ENCODE data around the gene NNAT. TPM values are rescaled to one million over a fixed set of nuclear protein-coding genes. Genes with fewer than 3 reads are reported as not detected.

The NNAT gene
- total and polyA plus RNA-seq, 2 donors (not counting 1 experiment from before 2014, with no cell fraction given) = not detected

DNA sequence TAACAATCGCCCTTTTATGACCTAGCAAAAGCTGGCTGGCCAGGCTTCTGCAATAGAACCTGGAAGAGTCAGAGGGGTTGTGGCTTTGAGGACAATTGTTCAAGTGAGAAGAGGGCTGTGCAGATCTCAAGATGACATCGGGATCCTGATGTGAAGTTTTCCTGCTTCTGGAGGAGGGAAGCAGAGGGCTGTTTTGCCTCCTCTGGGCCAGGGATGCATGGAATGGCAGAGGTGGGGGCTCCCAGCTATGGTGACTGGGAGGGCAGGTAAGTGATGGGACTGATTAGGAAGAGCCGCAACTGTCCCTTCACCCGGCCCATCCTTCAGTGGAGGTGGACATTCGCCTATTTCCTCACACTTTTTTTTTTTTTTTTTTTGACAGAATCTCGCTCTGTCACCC, 50.0 kb downstream of the NNAT start:
- H3K79me2 ChIP-seq (ENCODE audit: control insufficient read depth, insufficient read depth, low read length) = no peaks in the 10 kb centered on the region
- ChIA-PET CTCF (no interaction called here), POLR2A (no interaction called here)
- TF ChIP-seq, protein P1, sequence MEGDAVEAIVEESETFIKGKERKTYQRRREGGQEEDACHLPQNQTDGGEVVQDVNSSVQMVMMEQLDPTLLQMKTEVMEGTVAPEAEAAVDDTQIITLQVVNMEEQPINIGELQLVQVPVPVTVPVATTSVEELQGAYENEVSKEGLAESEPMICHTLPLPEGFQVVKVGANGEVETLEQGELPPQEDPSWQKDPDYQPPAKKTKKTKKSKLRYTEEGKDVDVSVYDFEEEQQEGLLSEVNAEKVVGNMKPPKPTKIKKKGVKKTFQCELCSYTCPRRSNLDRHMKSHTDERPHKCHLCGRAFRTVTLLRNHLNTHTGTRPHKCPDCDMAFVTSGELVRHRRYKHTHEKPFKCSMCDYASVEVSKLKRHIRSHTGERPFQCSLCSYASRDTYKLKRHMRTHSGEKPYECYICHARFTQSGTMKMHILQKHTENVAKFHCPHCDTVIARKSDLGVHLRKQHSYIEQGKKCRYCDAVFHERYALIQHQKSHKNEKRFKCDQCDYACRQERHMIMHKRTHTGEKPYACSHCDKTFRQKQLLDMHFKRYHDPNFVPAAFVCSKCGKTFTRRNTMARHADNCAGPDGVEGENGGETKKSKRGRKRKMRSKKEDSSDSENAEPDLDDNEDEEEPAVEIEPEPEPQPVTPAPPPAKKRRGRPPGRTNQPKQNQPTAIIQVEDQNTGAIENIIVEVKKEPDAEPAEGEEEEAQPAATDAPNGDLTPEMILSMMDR (IDR thresholded peaks at IDR 0.05) = no peak
- TF ChIP-seq EZH2 (IDR thresholded peaks at IDR 0.05; ENCODE audit: borderline replicate concordance, insufficient read depth, low read depth, low read length, poor library complexity, severe bottlenecking) = no peak
- intact Hi-C loops (cut with micrococcal nuclease) = loop anchor here (10.0 kb wide), 1 partner anchor 174 kb away; no protein-coding TSS in a partner anchor
- no peaks in the 10 kb centered on the region for H3K9me3 ChIP-seq (ENCODE audit: control extremely low read depth in 1 of 3, control insufficient read depth in 2 of 3, insufficient read depth in 1 of 3, low read length in 2 of 3)
- H3K4me1 Mint-ChIP-seq = peaks cover 8% of the 10 kb centered on the region
- no peak overlapping the region for H2AFZ ChIP-seq (ENCODE audit: insufficient read depth, low read depth, low read length, poor library complexity, severe bottlenecking)
- H4K20me1 ChIP-seq (ENCODE audit: control insufficient read depth, insufficient read depth, low read length, poor library complexity, severe bottlenecking) = no peaks in the 10 kb centered on the region
- no peak for ATAC-seq (ENCODE audit: low read depth)
- H3K27ac ChIP-seq (ENCODE audit: low read length in 2 of 2) = no peak overlapping the region
- H3K4me3 Mint-ChIP-seq = no peak overlapping the region
- no peak overlapping the region for H3K4me3 ChIP-seq (ENCODE audit: control extremely low read depth in 1 of 5, extremely low read depth in 1 of 5, insufficient read depth in 1 of 5, low read depth in 2 of 5, low read length in 4 of 5)
- peaks cover 29% of the 10 kb centered on the region for H3K27me3 Mint-ChIP-seq
- peaks cover 5% of the 10 kb centered on the region in 2 donors for H3K4me1 ChIP-seq (ENCODE audit: control insufficient read depth in 2 of 2, insufficient read depth in 2 of 2, low read length in 2 of 2)
- peaks cover 0 to 13% (median 0%) of the 10 kb centered on the region in 4 experiments for H3K27me3 ChIP-seq (replicated peaks in 1 of 4; ENCODE audit: control extremely low read depth in 1 of 4, control insufficient read depth in 3 of 4, insufficient read depth in 4 of 4, low read length in 3 of 4)
- 79% methylated on average over 5 of the region's 6 CpGs for WGBS (ENCODE audit: insufficient coverage)
- no peak for DNase-seq
- no peak overlapping the region for H3K4me2 ChIP-seq (replicated peaks; ENCODE audit: low read depth, low read length, poor library complexity, severe bottlenecking)
- no peaks in the 10 kb centered on the region for H3K9me3 Mint-ChIP-seq (ENCODE audit: insufficient read depth)
- H3K9ac ChIP-seq (ENCODE audit: low read length) = no peak overlapping the region
- no peaks in the 10 kb centered on the region for H3K36me3 ChIP-seq (replicated peaks in 1 of 2; ENCODE audit: control extremely low read depth in 1 of 2, control insufficient read depth in 1 of 2, extremely low read depth in 1 of 2, insufficient read depth in 2 of 2, low read length in 1 of 2)
- no peak overlapping the region for H3K27ac Mint-ChIP-seq

Other genes starting within 250 kb of the NNAT start
- gene MANBAL, start 231.6 kb upstream of the NNAT start, total RNA-seq = 17.5 and 19.1 TPM in 2 replicates
- gene MANBAL, start 231.6 kb upstream of the NNAT start, polyA plus RNA-seq = 14.0 and 20.0 TPM in 2 replicates
- 16.8 and 20.4 TPM in 2 replicates for gene SRC, start 175.1 kb upstream of the NNAT start, total RNA-seq
- gene SRC, start 175.1 kb upstream of the NNAT start, polyA plus RNA-seq = 6.5 and 11.8 TPM in 2 replicates
- 187 and 188 TPM in 2 replicates for gene BLCAP, start 6.6 kb downstream of the NNAT start, total RNA-seq
- gene BLCAP, start 6.6 kb downstream of the NNAT start, polyA plus RNA-seq = 56.2 and 68.1 TPM in 2 replicates
- 64.7 and 64.8 TPM in 2 replicates for gene CTNNBL1, start 172.8 kb downstream of the NNAT start, total RNA-seq
- gene CTNNBL1, start 172.8 kb downstream of the NNAT start, polyA plus RNA-seq = 23.5 and 25.3 TPM in 2 replicates

Data from B cell (primary cell).